ENCODE results near the gene ENTPD2. TPM values are rescaled to one million over a fixed set of nuclear protein-coding genes. Genes with fewer than 3 reads are reported as not detected.

ENTPD2 gene
- total and polyA plus RNA-seq, 2 of the 4 experiments (the other 2 are of a cell fraction), result not detected

DNA sequence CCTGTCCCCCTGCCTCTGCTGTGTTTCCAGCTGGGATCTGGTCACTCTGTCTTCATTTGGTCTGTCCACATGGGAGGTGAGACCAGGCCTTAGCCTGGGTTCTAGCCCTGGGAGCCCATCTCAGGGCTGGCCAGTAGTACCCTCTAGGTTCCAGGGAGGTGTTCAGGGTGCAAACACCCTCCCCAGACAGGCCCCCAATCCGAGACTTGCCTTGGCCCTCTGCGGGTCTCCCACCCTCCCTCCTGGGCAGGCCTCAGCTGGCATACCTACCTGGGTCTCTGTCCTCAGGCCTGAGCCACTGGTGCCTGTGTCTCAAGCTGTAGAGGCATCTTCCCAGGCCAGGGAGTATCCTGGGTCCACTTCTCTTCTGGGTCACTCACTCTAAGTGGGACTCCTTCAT lies 17.4 kb upstream of the ENTPD2 start:
- peak overlapping the region; percentile 70; the same call in 1 of the 2 replicates for H2AK5ac ChIP-seq (ENCODE audit: low read depth, low read length)
- H2AFZ ChIP-seq (replicated peaks; ENCODE audit: low read length, poor library complexity), result peak overlapping the region; percentile 90
- no CpG with 5 or more reads among the region's 2 CpGs for WGBS, 2 experiments (ENCODE audit: extremely low coverage in 2 of 2, insufficient read length in 1 of 2)
- H3K56ac ChIP-seq (ENCODE audit: extremely low read depth, insufficient read depth, low read length), result no peak overlapping the region
- H4K20me1 ChIP-seq (ENCODE audit: insufficient read depth, low read length), result no peaks in the 10 kb centered on the region
- in situ Hi-C loops (cut with MboI; ENCODE audit: low sequenced_read_pairs) (no loop called here), dilution Hi-C loops (cut with HindIII; ENCODE audit: low sequenced_read_pairs, unreplicated experiment) (no loop called here), intact Hi-C loops (cut with micrococcal nuclease) (no loop called here)
- H3K18ac ChIP-seq (ENCODE audit: low read depth, low read length), result no peak overlapping the region
- H3K27ac ChIP-seq (ENCODE audit: insufficient read depth, low read length), result no peak overlapping the region
- peak overlapping the region; percentile 74 to 79; a peak in 3 of 4 replicates for H4K8ac ChIP-seq (ENCODE audit: low read depth in 2 of 2, low read length in 2 of 2)
- no peak overlapping the region for H3K23ac ChIP-seq (ENCODE audit: low read depth, low read length)
- H3K4me3 ChIP-seq (ENCODE audit: insufficient read depth, low read depth, low read length), result no peak overlapping the region
- no peak overlapping the region for H2BK5ac ChIP-seq (ENCODE audit: low read depth, low read length, poor library complexity, severe bottlenecking)
- no peak overlapping the region for H4K5ac ChIP-seq (ENCODE audit: low read depth, low read length)
- peak overlapping the region; percentile 23; the same call in 1 of the 2 replicates for H3K9ac ChIP-seq (ENCODE audit: low read depth, low read length)
- H3K27me3 ChIP-seq (ENCODE audit: control insufficient read depth, insufficient read depth, low read length), result no peaks in the 10 kb centered on the region; the same call in 1 of the 2 replicates
- H3K9me3 ChIP-seq (ENCODE audit: control insufficient read depth, insufficient read depth, low read length), result no peaks in the 10 kb centered on the region
- H4K91ac ChIP-seq (ENCODE audit: insufficient read depth, low read depth, low read length), result peak overlapping the region; percentile 76
- TF ChIP-seq RAD21 (IDR thresholded peaks at IDR 0.05; ENCODE audit: low read length), result no peak
- no peak for TF ChIP-seq CHD1 (IDR thresholded peaks at IDR 0.05; ENCODE audit: low read depth, low read length)
- TF ChIP-seq SMC3 (IDR thresholded peaks at IDR 0.05; ENCODE audit: low read depth, low read length), result no peak
- no peak for TF ChIP-seq BHLHE40 (IDR thresholded peaks at IDR 0.05; ENCODE audit: low read depth, low read length)
- TF ChIP-seq RCOR1 (IDR thresholded peaks at IDR 0.05; ENCODE audit: insufficient replicate concordance, low read length), result no peak
- TF ChIP-seq NFE2L2 (IDR thresholded peaks at IDR 0.05; ENCODE audit: low read depth, low read length), result no peak
- TF ChIP-seq, protein P1, sequence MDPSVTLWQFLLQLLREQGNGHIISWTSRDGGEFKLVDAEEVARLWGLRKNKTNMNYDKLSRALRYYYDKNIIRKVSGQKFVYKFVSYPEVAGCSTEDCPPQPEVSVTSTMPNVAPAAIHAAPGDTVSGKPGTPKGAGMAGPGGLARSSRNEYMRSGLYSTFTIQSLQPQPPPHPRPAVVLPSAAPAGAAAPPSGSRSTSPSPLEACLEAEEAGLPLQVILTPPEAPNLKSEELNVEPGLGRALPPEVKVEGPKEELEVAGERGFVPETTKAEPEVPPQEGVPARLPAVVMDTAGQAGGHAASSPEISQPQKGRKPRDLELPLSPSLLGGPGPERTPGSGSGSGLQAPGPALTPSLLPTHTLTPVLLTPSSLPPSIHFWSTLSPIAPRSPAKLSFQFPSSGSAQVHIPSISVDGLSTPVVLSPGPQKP (IDR thresholded peaks at IDR 0.05; ENCODE audit: borderline replicate concordance, low read depth, low read length), result no peak
- TF ChIP-seq MAZ (IDR thresholded peaks at IDR 0.05; ENCODE audit: borderline replicate concordance, low read depth, low read length), result no peak
- TF ChIP-seq MXI1 (IDR thresholded peaks at IDR 0.05; ENCODE audit: borderline replicate concordance, low read depth, low read length), result no peak
- no peak for TF ChIP-seq FOS (IDR thresholded peaks at IDR 0.05; ENCODE audit: low read depth, low read length)
- H3K14ac ChIP-seq (replicated peaks; ENCODE audit: low read depth, low read length), result no peak overlapping the region
- no peak overlapping the region for H2BK120ac ChIP-seq (ENCODE audit: low read depth, low read length)
- H2BK15ac ChIP-seq (ENCODE audit: low read depth, low read length), result no peak overlapping the region
- ChIA-PET CTCF (interaction anchor here (1.0 kb wide), 1 partner anchor 19 kb away, joined by 3 read pairs; no protein-coding TSS in a partner anchor), POLR2A (ENCODE audit: unreplicated experiment) (no interaction called here)
- H2BK20ac ChIP-seq (ENCODE audit: low read depth, low read length), result no peak overlapping the region
- H3K36me3 ChIP-seq (ENCODE audit: control insufficient read depth, insufficient read depth, low read length), result no peaks in the 10 kb centered on the region
- H3K4me1 ChIP-seq (ENCODE audit: control insufficient read depth, insufficient read depth, low read length), result peaks cover 3% of the 10 kb centered on the region; the same call in 1 of the 2 replicates
- H3K79me1 ChIP-seq (ENCODE audit: low read depth in 1 of 2, low read length in 2 of 2), result peaks cover 2 to 11% of the 10 kb centered on the region in 2 experiments
- no peaks in the 10 kb centered on the region for H3K9me1 ChIP-seq (ENCODE audit: insufficient read depth, low read length)
- peak overlapping the region; percentile 44 for H2AK9ac ChIP-seq (replicated peaks; ENCODE audit: low read depth, low read length, poor library complexity)
- H3K4ac ChIP-seq (ENCODE audit: low read depth, low read length), result peak overlapping the region; percentile 43; the same call in 1 of the 2 replicates
- BruUV-seq (replicated peaks), result no TSS peak
- H3K4me2 ChIP-seq (ENCODE audit: low read depth, low read length), result no peak overlapping the region
- DNase-seq (no peak), ATAC-seq (ENCODE audit: low read depth) (no peak)

Measured in IMR-90 (cell line).